ENCODE data around the gene UBA6.
"Not testable (repeated sequence)": the region's sequence is repeated elsewhere in the genome, so short reads cannot be mapped to it uniquely, and the experiment has no call there.

DNA sequence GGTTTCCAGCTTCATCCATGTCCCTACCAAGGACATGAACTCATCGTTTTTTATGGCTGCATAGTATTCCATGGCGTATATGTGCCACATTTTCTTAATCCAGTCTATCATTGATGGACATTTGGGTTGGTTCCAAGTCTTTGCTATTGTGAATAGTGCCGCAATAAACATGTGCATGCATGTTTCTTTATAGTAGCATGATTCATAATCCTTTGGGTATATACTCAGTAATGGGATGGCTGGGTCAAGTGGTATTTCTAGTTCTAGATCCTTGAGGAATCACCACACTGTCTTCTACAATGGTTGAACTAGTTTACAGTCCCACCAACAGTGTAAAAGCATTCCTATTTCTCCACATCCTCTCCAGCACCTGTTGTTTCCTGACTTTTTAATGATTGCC lies 29.6 kb upstream of the UBA6 start:
- TF ChIP-seq, protein P1, sequence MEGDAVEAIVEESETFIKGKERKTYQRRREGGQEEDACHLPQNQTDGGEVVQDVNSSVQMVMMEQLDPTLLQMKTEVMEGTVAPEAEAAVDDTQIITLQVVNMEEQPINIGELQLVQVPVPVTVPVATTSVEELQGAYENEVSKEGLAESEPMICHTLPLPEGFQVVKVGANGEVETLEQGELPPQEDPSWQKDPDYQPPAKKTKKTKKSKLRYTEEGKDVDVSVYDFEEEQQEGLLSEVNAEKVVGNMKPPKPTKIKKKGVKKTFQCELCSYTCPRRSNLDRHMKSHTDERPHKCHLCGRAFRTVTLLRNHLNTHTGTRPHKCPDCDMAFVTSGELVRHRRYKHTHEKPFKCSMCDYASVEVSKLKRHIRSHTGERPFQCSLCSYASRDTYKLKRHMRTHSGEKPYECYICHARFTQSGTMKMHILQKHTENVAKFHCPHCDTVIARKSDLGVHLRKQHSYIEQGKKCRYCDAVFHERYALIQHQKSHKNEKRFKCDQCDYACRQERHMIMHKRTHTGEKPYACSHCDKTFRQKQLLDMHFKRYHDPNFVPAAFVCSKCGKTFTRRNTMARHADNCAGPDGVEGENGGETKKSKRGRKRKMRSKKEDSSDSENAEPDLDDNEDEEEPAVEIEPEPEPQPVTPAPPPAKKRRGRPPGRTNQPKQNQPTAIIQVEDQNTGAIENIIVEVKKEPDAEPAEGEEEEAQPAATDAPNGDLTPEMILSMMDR (IDR thresholded peaks at IDR 0.05; ENCODE audit: insufficient read depth, low read depth, low read length): not testable (repeated sequence)
- not testable (repeated sequence) for TF ChIP-seq EZH2 (IDR thresholded peaks at IDR 0.05; ENCODE audit: insufficient read depth, low read length)

All from astrocyte (in vitro differentiated cells and primary cell).